Stomach smooth muscle (tissue), 2 donors: ENCODE results near the gene DCTN1.
"Not testable (repeated sequence)": the region's sequence is repeated elsewhere in the genome, so short reads cannot be mapped to it uniquely, and the experiment has no call there.

ENCODE experiments used
- H3K27ac ChIP-seq: one replicate; pipeline ENCODE4 v1.7.0; 2013; ENCODE audit warnings: mild to moderate bottlenecking, low read length, inconsistent platforms
- H3K27me3 ChIP-seq, 2 donors: one replicate each; pipeline ENCODE4 v1.7.0; 2013; ENCODE audit warnings: low read length in 2 of 2; ENCODE audit not compliant: insufficient read depth in 2 of 2, control insufficient read depth in 1 of 2
- H3K36me3 ChIP-seq, 2 donors: one replicate each; pipeline ENCODE4 v1.7.0; 2013; ENCODE audit warnings: low read length in 2 of 2; ENCODE audit not compliant: control insufficient read depth in 2 of 2, insufficient read depth in 2 of 2
- H3K4me1 ChIP-seq: one replicate; pipeline ENCODE4 v1.7.0; 2013; ENCODE audit warnings: low read length; ENCODE audit not compliant: control insufficient read depth, insufficient read depth
- H3K4me3 ChIP-seq, 2 donors: one replicate each; pipeline ENCODE4 v1.7.0; 2013; ENCODE audit warnings: low read length in 2 of 2
- H3K9ac ChIP-seq, 2 donors: one replicate each; pipeline ENCODE4 v1.7.0; 2013; ENCODE audit warnings: low read length in 2 of 2, mild to moderate bottlenecking in 1 of 2
- H3K9me3 ChIP-seq, 2 donors: one replicate each; pipeline ENCODE4 v1.7.0; 2013; ENCODE audit warnings: low read length in 2 of 2; ENCODE audit not compliant: control insufficient read depth in 2 of 2
- donor health status: healthy.
- donor health status: Pancreatic carcinoma.

Gene DCTN1

DNA sequence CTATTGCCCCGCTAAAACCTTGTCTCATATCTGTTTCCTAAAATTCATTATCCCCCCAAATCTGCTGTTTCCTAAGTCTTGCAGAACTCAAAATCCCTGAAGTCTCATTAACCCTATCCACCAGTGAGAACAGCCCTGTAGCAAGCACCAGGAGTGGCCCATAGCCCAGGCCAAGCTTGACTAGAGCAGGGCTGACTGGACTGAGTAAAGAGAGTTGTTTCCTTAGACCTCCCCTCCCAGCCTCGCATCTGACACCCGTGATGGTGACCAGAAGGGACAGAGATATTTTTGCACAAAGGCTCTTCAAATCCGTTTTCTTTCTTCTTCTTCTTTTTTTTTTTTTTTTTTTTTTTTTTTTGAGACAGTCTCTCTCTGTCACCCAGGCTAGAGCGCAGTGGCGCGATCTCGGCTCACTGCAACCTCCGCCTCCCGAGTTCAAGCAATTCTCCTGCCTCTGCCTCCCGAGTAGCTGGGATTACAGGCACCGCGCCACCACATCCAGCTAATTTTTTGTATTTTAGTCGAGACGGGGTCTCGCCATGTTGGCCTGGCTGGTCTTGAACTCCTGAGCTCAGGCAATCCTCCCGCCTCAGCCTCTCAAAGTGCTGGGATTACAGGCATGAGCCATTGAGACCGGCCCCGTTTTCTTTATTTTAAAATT, 40.5 kb upstream of the DCTN1 start:
- not testable (repeated sequence) for H3K9me3 ChIP-seq, H3K36me3 ChIP-seq, H3K9ac ChIP-seq, H3K27me3 ChIP-seq, H3K27ac ChIP-seq
- H3K4me1 ChIP-seq: peaks cover 21% of the 10 kb centered on the region
- H3K4me3 ChIP-seq: peak overlapping the region; percentile 86 to 87

DNA sequence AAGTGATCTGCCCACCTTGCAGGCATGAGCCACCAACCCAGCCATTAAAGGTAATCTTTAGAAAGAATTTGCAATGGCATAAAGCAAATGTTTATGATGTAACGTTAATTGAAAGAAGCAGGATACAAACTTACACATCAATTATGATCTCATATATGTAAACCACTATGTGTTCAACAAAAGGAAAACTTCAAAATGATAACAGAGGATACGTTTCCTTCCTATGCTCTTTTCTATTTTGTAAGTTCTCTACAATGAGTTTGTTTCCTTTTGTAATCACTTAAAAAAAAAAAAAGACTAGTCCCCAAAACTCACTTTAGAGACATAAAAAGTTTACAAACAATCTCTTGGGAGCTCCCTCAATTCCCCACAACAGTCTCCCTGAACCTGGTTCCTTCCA, 39.9 kb upstream of the DCTN1 start:
- peaks cover 0 to 9% of the 10 kb centered on the region in 2 donors for H3K27me3 ChIP-seq
- H3K36me3 ChIP-seq: no peaks in the 10 kb centered on the region
- peaks cover 26% of the 10 kb centered on the region for H3K4me1 ChIP-seq
- H3K9me3 ChIP-seq: no peaks in the 10 kb centered on the region
- no peak overlapping the region for H3K27ac ChIP-seq
- H3K9ac ChIP-seq: no peak overlapping the region
- H3K4me3 ChIP-seq: no peak overlapping the region

DNA sequence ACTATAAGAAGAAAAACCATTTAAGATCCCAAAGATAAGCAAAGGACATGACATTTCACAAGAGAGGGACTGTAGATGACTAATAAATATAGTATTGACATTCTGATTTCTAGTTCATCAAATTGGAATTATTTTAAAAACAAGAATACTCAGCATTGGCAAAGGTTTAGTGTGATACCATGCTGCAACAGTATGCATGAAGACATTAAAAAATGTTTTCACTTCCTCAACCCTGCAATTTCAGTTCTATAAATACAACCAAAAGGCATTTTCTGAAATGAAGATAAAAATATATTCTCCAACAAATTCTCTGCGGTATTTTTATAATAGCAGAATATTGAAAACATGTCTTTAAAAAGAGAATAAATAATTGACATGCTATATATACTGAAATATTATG, 39.2 kb upstream of the DCTN1 start:
- Histone ChIP-seq H3K4me1 (peaks cover 32% of the 10 kb centered on the region), H3K27me3 (peaks cover 0 to 14% of the 10 kb centered on the region in 2 donors), H3K27ac (no peak overlapping the region), H3K36me3 (no peaks in the 10 kb centered on the region), H3K9ac (no peak overlapping the region), H3K4me3 (no peak overlapping the region), H3K9me3 (no peaks in the 10 kb centered on the region)

DNA sequence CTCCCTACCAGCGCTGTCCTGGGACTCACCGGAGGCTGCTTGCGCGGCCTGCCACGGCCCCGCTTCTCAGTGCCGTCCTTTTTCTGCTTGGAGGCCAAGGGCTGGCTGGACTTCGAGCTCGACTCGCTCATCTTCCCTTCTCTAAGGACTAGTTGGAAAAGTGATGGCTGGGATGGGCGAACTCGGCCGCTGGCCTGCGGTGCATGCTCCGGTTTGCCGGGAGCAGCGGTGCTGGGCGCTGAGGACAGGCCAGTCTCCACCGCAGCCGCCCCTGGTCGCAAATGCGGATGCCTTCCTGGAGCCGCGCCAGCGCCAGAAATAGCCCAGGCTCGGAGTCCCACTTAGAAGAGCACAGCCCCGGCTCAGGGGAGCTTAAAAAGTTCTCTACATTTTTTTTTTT, 38.2 kb upstream of the DCTN1 start:
- Histone ChIP-seq H3K9ac (no peak overlapping the region), H3K27ac (no peak overlapping the region), H3K36me3 (no peaks in the 10 kb centered on the region), H3K4me3 (no peak overlapping the region), H3K9me3 (no peaks in the 10 kb centered on the region), H3K27me3 (peaks cover 0 to 14% of the 10 kb centered on the region in 2 donors), H3K4me1 (peaks cover 37% of the 10 kb centered on the region)

DNA sequence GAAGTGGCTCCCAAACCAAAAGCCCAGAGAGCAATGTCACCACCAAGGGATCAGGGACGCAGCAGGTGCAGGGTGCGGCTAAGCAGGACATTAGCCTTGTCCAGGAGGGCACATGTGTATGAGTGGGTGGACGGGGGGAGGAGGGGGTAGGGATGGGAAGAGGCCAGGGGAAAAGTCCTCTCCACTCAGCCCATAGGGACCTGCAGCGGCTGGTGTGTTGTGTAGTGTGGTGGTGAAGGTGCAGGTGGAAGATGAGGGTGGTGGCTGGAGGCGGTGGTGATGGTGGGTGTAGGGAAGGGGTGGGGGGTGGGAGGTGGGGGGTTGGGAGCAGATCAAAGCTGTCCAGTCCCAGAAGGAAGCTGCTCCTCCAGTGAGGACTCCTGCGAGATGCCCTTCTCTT, 37.7 kb upstream of the DCTN1 start:
- H3K4me3 ChIP-seq: no peak overlapping the region
- H3K27me3 ChIP-seq: peaks cover 0 to 14% of the 10 kb centered on the region in 2 donors
- H3K27ac ChIP-seq: no peak overlapping the region
- no peaks in the 10 kb centered on the region for H3K36me3 ChIP-seq
- peaks cover 38% of the 10 kb centered on the region for H3K4me1 ChIP-seq
- H3K9me3 ChIP-seq: no peaks in the 10 kb centered on the region
- no peak overlapping the region for H3K9ac ChIP-seq

DNA sequence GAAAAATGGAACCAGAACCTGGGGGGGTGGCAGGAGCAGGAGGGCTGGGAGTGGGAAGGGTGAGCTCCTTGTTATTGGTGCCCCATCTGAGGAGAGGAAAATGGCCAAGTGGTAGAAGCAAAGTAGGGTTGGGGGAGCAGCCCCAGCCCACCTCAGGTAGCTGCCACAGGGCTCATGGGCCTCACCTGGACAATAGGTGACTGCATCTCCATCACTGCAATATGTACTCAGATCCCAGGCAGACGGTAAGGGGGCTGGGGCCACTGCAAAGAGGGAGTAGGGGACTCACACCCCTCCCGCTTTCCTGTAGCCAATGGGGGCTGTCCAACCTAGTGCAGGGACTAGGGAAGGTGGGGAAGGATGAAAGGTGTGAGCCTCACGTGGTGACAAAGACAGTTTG, 37.1 kb upstream of the DCTN1 start:
- peaks cover 36% of the 10 kb centered on the region for H3K4me1 ChIP-seq
- H3K27me3 ChIP-seq: peaks cover 0 to 14% of the 10 kb centered on the region in 2 donors
- no peak overlapping the region for H3K4me3 ChIP-seq
- no peaks in the 10 kb centered on the region for H3K9me3 ChIP-seq
- no peak overlapping the region for H3K27ac ChIP-seq
- H3K36me3 ChIP-seq: no peaks in the 10 kb centered on the region
- H3K9ac ChIP-seq: no peak overlapping the region

DNA sequence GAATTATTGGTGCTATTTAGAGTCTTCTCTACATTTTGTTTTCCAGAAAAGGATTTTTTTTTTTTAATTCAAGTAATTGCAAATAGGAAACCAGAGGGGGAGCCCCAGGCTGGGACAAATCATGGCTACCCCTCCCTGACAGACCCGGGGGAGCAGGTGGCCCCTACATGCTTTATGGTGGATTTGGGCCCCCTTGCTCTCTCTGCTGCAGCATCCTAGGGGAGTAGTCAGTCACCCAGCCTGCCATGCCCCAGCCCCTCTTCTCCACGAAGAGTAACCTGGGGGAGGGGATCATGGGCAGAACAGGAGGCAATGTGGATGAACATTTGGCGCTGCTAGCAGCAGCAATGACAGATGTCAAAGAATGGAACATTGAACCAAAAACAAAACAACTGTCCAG, 36.7 kb upstream of the DCTN1 start:
- no peaks in the 10 kb centered on the region for H3K36me3 ChIP-seq
- no peaks in the 10 kb centered on the region for H3K9me3 ChIP-seq
- no peak overlapping the region for H3K4me3 ChIP-seq
- peaks cover 0 to 14% of the 10 kb centered on the region in 2 donors for H3K27me3 ChIP-seq
- H3K4me1 ChIP-seq: peaks cover 32% of the 10 kb centered on the region
- H3K27ac ChIP-seq: no peak overlapping the region
- no peak overlapping the region for H3K9ac ChIP-seq

DNA sequence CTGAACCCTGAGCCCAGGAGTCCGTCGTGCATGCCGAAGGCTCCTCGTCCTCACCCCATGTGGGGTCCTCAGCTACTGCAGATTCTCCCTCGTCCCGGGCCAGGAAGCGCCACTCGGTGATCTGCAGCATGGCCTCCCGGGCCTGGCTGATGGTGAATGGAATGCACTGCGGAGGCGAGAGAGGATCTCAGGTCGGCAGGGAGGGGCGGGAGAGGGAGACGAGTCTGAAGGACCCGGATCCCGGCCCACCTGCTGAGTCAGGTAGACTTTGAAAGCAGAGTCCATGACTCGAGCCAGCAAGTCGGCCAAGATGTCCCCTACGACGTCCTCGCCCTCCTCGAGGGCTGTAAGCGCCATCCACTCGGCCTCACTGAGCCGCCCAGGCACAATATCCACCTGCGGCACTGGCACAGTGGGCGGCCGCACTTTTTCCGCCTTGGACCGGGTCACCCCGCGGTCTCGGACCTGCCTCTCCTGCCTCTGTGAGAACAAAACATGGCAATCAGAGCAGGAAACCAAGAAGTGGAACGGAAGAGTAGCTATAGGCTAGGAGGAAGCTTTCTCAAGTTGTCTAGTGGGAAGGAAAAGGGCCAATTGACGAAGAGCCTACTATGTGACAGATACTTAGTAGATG, 35.8 kb upstream of the DCTN1 start:
- Histone ChIP-seq H3K9me3 (no peaks in the 10 kb centered on the region), H3K4me1 (peaks cover 26% of the 10 kb centered on the region), H3K4me3 (peak overlapping the region; percentile 80 to 82), H3K27me3 (peaks cover 0 to 14% of the 10 kb centered on the region in 2 donors), H3K9ac (peak overlapping the region in 1 of 2 donors; percentile 62), H3K36me3 (no peaks in the 10 kb centered on the region), H3K27ac (no peak overlapping the region)

DNA sequence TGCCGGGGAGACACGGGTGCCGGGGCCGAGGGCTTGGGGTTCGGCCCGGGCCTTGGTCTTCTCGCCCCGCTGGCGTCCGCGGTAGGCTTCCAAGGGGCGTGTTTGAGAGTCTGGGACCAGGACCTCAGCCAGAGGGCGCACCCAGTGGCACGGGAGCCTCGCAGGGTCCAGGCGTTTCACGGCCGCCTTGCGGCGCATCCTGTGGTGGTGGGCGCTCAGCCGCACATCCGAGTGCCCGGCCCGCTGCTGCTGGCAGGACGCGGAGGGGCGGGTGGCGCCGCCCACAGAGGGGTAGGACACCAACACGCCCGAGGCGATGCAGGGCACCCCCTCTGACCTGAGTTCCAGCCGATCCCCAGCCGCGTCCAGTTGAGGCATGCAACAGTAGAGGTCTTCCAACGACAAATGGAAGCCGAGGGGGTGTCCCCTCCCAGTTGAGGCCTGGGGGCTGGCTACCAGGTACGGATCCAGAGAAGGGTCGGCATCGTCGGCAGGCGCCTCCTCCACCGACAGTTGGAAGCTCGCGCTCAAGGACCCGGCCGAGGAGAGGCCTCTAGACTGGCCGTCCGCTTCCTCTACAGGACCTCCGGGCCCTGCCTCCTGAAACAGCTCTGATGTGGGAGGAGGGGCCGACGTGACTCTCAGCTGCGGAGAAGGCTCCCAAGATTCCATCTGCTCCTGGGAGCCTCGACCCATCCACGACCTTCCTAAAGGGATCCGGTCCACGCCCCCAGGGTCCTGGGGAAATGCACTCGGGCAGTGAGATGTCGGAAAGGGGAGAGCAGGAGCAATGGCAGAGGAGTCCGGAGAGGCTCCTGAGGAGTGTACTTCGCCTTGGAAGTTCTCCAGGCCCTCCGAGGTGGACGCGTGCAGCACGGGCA, 35.0 kb upstream of the DCTN1 start:
- Histone ChIP-seq H3K9ac (peak overlapping the region; percentile 62 to 68), H3K4me3 (peak overlapping the region; percentile 80 to 82), H3K9me3 (no peaks in the 10 kb centered on the region), H3K27me3 (peaks cover 0 to 14% of the 10 kb centered on the region in 2 donors), H3K27ac (no peak overlapping the region), H3K4me1 (peaks cover 26% of the 10 kb centered on the region), H3K36me3 (no peaks in the 10 kb centered on the region)

DNA sequence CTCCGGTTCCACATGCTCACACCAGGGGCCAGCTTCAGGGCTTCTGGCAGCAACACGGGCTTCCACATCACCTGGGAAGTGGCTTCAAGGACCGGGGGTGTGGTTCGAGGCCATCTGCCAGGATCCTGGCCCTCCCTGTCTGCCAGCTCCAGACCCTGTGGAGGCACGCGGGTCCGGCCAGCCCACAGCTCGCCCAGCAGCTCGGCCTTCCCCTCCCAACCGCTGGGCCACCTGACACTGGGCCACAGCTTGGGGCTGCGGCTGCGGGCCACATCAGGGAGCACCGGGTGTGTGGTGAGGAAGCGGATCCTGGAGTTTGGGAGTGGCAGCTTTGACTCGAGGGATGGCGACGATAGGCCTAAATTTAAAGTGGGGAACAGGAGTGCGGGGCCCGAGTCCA, 34.3 kb upstream of the DCTN1 start:
- Histone ChIP-seq H3K4me1 (peaks cover 26% of the 10 kb centered on the region), H3K36me3 (no peaks in the 10 kb centered on the region), H3K4me3 (peak overlapping the region; percentile 80 to 82), H3K27me3 (peaks cover 0 to 14% of the 10 kb centered on the region in 2 donors), H3K9me3 (no peaks in the 10 kb centered on the region), H3K27ac (no peak overlapping the region), H3K9ac (peak overlapping the region; percentile 62 to 68)
